NCI-H748 (cell line): ENCODE results near the gene NTRK2.

Experiments used
- DNase-seq: peaks from one replicate; lab custom pipeline; 2025; ENCODE audit not compliant: unreplicated experiment; lab: John Stamatoyannopoulos, UW

NTRK2 gene

GRCh38 chr9:84681516-84682285, 12.2 kb downstream of the NTRK2 start:
- DNase-seq, result no peak

- no peak for DNase-seq
Measured at GRCh38 chr9:84686068-84686467, 16.5 kb downstream of the NTRK2 start.

DNA sequence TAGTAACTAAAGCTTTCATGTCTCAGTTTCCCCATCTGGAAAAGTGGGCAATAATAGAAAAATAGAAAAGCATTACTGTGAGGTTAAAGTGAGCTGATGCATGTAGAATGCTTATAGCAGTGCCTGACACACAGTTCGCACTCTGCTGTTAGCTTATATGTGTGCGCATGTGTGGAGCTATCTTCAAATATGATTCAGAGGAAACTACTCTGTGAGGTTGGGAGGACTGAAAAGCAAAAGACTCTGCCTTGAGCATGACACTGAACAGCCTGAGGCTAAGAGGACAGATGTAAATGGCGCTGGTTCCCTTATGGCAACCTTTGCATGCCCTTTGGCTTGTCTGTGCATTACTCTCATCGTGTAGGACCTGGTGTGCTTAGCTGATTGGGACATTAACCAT, 19.4 kb downstream of the NTRK2 start:
- no peak for DNase-seq

DNA sequence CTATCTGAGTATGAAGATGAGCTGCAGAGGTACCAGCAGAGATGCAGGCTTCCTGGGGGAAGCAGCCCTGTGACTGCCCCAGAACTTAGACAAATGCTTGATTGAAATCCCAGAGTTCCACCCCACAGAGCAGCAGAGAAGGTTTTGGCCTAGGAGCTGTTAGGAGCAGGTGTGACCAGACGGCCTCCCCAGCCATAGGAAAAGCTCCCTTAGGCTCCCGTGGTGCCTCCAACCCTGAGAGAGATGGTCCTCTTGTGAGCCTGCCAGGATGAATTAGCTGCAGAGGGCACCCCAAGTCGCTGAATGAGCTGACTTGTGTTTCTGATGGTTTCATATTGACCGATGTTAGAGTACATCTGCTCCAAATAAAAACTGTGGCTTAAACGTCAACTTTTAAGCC, 22.1 kb downstream of the NTRK2 start:
- DNase-seq, result no peak

DNA sequence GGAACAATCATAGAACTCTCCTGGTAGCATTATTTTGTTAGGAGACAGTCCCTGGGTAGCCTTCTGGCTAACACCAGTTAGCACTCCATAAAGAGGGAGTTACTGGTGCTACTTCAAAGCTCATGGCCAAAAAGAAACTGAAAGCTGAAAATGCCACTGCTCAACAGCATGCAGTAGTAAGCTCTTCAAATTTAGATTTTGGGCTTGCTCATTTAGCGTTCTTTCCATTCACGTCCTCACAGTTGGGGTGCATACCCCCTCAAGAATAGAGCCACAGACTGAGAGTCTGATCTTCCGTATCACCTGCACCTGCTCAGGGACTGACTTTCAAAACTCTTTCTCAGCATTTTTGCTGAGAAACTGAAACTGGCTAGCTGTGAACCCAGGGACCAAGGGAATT, 24.7 kb downstream of the NTRK2 start:
- no peak for DNase-seq

GRCh38 chr9:84697042-84697441, 27.5 kb downstream of the NTRK2 start:
- no peak for DNase-seq

- DNase-seq, result peak; percentile 79
Measured at GRCh38 chr9:84697509-84698114, 28.1 kb downstream of the NTRK2 start.

DNA sequence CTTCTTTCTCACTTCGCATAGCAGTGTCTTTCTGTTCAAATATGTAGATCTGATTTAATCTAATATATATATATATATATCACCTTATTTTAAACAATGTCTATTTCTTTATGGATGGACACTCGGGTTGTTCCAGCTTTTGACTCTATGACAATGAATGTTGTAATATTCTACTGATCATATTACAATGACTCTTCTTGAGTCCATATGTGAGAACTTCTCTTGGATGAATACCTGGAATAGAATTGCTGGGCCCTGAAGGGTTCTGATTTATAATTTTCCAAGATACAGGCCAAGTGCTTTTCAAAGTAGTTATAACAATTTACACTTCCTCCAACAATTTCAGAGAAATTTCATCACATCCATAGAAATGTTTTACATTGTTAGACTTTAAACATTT, 28.8 kb downstream of the NTRK2 start:
- no peak for DNase-seq

DNA sequence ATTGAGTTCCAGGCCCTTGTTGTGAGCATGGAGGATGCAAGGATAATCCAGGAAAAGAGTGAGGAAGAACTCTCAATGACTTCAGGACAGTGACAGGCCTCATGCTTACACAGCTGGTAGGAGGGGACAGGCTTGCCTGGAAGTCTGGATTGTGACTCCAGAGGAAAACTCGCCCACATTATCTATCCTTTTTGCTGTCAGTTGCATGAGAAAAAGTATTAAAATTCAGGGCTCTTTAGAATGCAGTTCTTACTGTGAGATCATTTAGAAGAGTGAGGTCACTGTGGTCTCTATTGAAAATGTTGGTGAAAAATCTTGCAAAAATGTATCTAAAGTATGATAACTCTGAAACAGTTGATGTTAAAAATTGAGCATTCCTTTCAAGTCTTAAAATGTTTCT, 30.5 kb downstream of the NTRK2 start:
- DNase-seq, result no peak

DNA sequence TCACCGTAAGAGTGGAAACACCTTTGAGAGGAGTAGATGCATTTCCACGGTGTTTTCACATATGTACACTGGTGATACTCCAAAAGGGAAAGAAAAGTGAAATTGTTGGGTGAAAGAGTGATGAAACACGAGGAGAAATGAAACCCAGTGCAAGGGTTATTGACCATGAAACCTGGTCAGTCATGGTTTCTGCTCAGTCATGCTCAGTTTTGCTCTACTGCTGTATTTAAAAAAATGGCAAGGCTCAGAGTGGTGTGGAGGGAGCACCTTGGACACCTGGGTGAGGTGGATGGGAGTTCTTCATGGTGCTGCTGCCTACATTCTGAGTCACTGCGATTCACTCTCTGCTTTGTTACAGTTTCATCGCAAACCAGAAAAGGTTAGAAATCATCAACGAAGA, 32.3 kb downstream of the NTRK2 start:
- no peak for DNase-seq

- no peak for DNase-seq
Measured at GRCh38 chr9:84702471-84702870, 32.9 kb downstream of the NTRK2 start.

DNA sequence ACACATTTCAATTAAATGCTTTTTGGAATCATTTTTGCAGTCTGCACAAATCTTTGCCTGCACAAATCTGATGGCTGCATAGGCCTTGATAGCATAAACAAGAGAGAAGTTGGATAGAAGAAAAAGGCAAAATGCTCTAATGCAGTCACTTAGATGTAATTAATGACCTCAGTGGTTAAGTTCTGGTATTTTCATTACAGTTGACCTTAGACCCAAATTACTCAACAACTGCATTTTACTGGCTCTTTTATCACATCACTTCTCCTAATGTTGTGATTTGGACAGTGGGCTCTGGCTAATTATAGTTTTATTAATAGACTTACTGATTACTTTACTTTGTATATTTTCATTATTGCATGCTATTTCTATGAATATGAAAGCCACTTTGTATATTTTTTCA, 34.3 kb downstream of the NTRK2 start:
- DNase-seq, result no peak

GRCh38 chr9:84705128-84705527, 35.6 kb downstream of the NTRK2 start:
- DNase-seq, result no peak

DNA sequence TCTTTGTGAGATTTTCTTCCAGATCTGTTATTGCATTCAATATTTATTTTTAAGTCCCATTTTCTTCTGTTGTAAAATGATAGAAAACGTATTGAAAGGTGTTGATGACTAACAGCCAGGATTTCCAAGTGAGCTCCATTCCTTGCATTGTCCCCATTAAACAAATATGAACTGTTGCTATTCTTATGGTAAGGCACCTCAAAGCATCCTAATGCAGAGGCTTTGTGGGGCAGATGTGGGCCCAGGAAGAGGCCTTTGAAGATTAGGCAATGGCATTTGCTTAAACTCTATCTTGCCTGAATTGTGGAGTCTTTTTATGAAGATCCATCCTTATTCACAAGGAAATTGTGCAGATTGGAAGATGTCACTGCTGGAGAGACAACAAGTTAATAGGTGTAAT, 38.9 kb downstream of the NTRK2 start:
- no peak for DNase-seq

DNA sequence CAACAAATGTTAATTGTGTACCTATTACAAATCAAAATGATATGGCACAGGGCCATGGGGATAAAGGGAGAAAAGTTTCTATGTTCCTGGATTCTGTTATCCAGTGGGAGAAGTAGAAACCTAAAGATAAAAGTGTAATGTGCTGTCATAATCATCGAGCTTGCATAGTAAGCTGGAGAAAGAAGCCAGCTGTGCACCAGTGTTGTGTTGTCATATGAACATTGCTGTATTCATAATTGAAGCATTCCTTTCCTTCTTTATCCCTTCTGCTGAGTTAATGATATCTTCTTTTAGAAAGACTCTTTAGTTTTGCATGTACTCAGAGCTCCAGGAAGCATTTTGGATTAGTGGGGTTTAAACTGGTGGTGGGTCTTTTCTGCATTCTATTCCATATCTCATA, 39.5 kb downstream of the NTRK2 start:
- no peak for DNase-seq

DNA sequence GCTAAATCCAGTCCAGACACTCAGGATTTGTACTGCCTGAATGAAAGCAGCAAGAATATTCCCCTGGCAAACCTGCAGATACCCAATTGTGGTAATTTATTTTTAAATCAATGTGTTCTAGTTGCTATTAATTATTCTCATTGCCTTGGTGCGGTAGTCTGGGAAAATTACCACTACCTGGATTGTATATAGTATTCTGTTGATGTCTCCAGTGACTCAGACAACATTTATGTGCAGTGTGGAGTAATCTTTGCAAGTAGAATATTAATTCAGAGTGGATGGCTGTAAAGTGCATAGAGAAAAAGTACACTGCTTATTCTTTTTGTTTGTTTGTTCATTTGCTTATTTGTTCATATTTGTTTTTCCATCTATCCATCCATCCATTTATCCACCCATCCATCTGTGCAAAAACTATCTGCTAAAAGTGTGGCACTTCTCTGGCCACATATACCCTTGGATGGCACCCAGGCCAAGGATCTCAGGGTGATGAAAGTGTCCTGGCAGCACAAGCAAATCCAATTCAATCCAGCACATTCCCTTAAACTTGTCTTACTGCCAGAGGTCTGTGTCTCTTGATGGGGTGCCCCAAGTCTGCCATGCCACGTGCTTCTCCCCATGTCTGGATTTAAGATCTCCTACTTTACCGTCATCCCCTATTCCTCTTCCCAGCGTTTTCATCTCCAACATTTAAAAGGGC, 41.3 kb downstream of the NTRK2 start:
- no peak for DNase-seq

DNA sequence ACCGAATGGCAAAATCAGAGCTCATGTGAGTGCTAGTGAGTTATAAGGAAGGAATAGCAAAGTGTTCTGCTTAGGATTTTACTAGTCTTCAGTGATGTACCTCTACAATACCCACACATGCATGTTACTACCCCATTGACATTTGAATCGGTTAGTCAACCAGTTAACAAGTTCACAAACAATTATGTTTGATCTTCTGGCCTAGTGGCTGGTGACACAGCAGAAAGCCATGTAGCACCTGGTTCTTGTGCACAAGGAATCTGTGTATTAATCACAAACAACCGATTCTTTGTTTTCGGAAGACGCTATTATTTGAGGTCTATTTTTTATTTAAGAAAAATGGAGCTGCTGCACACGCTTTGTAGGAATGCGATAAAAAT, 41.9 kb downstream of the NTRK2 start:
- no peak for DNase-seq

DNA sequence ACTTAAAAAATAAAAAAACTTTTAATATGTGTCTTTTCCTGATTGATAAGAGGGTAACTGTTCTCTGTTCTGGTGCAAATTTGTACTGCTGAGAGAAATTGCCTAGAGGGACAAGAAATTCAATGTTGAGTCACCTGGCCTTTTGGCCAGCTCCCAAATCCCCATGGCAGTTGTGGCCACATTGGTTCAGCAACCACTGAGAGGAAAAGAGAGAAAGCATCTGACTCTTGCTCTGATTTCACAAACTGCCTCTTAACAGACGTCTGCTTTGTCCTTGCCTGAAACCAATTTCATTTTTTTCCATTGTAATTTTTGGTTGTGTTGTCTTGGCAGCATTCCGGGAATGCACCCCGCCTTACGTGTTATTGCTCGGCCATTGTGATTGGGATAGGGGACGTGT, 42.4 kb downstream of the NTRK2 start:
- peak; percentile 18 for DNase-seq

GRCh38 chr9:84716217-84716616, 46.7 kb downstream of the NTRK2 start:
- DNase-seq, result no peak

DNA sequence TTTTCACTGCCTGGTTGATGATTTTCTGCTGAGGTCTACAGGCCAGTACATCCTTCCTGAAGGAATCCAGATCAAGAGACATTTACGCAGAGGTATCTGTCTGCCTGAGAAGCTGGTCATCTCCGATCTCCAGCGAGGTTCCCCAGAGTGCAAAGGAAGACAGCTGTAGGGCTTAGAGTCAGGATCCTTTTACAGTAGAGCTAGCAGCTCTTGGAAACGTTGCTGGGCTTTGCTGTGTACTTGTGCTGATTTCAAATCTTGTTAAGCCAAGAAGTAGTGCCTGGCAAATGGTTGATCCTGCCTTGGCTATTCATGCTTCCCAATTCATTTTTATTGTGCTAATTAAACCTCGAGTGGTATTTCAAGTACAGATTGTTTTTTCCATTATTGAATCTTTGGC, 48.9 kb downstream of the NTRK2 start:
- no peak for DNase-seq

DNA sequence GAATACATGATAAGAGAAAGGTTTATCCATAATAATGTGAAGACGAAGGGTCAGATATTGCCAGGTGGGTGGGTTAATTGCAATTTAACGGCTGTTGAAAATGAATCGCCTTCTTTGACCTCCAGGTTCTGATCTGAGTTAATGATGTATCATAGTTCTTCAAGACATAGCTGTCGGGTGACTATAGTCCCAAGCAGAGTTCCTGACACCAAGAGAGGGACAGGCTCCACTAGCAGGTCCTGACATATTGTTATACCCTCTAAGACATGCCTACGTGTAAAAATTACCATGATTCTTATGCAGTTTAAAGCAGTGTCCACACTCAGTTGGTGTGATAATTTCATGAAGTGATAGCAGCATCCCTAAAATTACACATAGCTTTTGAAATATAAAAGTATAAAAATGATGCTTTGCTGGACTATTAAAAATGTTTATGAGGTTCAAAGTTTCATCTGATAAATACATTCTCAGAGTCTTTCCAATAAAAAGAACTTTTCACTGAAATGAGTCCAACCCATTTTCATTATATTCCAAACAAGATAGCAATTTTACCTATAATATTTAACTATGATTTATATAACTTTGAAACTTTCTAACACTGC, 53.0 kb downstream of the NTRK2 start:
- DNase-seq, result no peak

- DNase-seq, result no peak
Measured at GRCh38 chr9:84723426-84723825, 53.9 kb downstream of the NTRK2 start.
